Measurements from ENCODE around the gene SHISA2.

DNA sequence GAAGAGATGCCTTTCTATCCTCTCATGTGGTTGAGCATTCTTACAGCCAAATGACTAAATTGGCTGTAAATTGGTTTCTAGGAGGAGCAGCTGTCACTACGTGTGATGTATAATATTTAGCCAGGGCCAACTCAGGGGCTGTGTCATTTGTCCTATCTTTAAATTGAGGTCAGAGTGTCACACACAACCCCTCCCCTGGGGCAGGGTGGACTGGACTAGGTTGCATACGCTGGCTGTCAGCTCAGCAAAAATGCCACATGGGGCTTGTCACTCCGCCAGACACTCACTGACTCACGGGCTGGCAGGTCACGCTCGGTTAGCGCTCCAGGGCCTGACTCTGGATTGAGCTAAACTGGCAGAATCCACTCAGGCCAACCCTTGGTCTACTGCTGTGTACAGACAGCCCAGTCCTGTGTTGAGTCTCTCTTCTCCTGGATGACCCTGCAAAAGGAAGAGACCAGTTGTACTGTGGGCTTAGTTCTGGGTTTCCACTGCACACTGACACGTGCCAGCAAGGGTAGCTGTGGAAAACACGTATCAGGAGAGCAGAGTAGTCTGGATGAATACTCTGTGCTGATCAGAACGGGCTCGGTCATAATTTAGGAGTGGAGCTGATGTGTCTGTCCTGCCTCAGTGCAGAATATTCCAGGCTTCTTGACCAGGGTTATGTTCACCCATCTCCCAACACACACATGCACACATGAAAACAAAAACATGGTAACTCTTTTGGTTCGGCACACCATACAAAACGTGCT, 29.1 kb downstream of the SHISA2 start:
- no peak for TF ChIP-seq EP300 (IDR thresholded peaks at IDR 0.05)
- TF ChIP-seq, protein P1, sequence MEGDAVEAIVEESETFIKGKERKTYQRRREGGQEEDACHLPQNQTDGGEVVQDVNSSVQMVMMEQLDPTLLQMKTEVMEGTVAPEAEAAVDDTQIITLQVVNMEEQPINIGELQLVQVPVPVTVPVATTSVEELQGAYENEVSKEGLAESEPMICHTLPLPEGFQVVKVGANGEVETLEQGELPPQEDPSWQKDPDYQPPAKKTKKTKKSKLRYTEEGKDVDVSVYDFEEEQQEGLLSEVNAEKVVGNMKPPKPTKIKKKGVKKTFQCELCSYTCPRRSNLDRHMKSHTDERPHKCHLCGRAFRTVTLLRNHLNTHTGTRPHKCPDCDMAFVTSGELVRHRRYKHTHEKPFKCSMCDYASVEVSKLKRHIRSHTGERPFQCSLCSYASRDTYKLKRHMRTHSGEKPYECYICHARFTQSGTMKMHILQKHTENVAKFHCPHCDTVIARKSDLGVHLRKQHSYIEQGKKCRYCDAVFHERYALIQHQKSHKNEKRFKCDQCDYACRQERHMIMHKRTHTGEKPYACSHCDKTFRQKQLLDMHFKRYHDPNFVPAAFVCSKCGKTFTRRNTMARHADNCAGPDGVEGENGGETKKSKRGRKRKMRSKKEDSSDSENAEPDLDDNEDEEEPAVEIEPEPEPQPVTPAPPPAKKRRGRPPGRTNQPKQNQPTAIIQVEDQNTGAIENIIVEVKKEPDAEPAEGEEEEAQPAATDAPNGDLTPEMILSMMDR (IDR thresholded peaks at IDR 0.05): no peak
- TF ChIP-seq POLR2AphosphoS5 (IDR thresholded peaks at IDR 0.05): no peak

Measured in suprapubic skin (tissue), 4 donors.